H1 (cell line): ENCODE results near the gene PIM1. TPM values are rescaled to one million over a fixed set of nuclear protein-coding genes. Genes with fewer than 3 reads are reported as not detected.

Experiments used
- CBX5 ChIP-seq: fragments of 300-800, 300-1000 bp; sonication (generic); IDR thresholded peaks from 2 replicates; pipeline ENCODE4 v1.7.1; 2016; ENCODE audit warnings: antibody characterized with exemption, low read length, low read depth
- SP2 ChIP-seq: IDR thresholded peaks from 2 replicates; pipeline ENCODE4 v1.6.1; 2012; ENCODE audit warnings: mild to moderate bottlenecking, low read length, inconsistent platforms
- SP4 ChIP-seq: IDR thresholded peaks from 2 replicates; pipeline ENCODE4 v1.6.1; 2012; ENCODE audit warnings: low read length, inconsistent platforms
- USF2 ChIP-seq: IDR thresholded peaks from 2 replicates; pipeline ENCODE4 v1.6.1; 2011; ENCODE audit warnings: low read length, improper control_type of control experiment
- polyA plus RNA-seq, 7 experiments: library from polyadenylated mRNA; depleted of rRNA in 3 of 7; stranded (reverse) in 5 of 7; unstranded in 2 of 7; fragments of >200 nt in 5 of 7; fragments of 200-250 nt in 2 of 7; gene quantifications; 1 replicate in 5 of 7; 2 replicates in 1 of 7; 4 replicates in 1 of 7; pipeline versions ENCODE4 v1.2.1 to v1.2.3, GENCODE V29; 2011 to 2013; ENCODE audit warnings: missing spikeins in 2 of 7, mixed read lengths in 2 of 7
- total RNA-seq: library from RNA; stranded (reverse); fragmentation: NEBNext Ultra II Directional; extraction: Animal tissue kit (Norgen Biotek cat#: 25700); gene quantifications from 2 replicates; pipeline ENCODE4 v1.2.1, GENCODE V29; 2021

PIM1 gene
- total and polyA plus RNA-seq, 2 of the 8 experiments (the other 6 are each of a cell fraction or from before 2014, with no cell fraction given), result 25.5 to 94.9 TPM

- no peak for TF ChIP-seq USF2
- no peak for TF ChIP-seq SP2
- TF ChIP-seq SP4, result no peak
- no peak for TF ChIP-seq CBX5
- TF ChIP-seq, all 59 proteins: peak for 0
Observed at GRCh38 chr6:37134396-37135191, 35.4 kb upstream of the PIM1 start (continued).
